ENCODE results near the gene DIPK1B. TPM values are rescaled to one million over a fixed set of nuclear protein-coding genes. Genes with fewer than 3 reads are reported as not detected.

Gene DIPK1B
- polyA plus RNA-seq, 3 donors, result 0.10 TPM; not detected in 2

- Histone ChIP-seq H3K4me2 (replicated peaks; ENCODE audit: extremely low read depth, low read length, poor library complexity, severe bottlenecking) (no peak overlapping the region), H3K36me3 (replicated peaks in 1 of 2; ENCODE audit: control insufficient read depth in 1 of 2, insufficient read depth in 2 of 2, low read length in 2 of 2) (no peaks in the 10 kb centered on the region), H3K9me3 (replicated peaks in 1 of 2; ENCODE audit: control insufficient read depth in 1 of 2, insufficient read depth in 1 of 2, low read length in 2 of 2) (no peaks in the 10 kb centered on the region), H3K9ac (ENCODE audit: insufficient read depth, low read length, poor library complexity, severe bottlenecking) (no peak overlapping the region), H3K4me1 (ENCODE audit: control insufficient read depth in 1 of 2, insufficient read depth in 2 of 2, low read length in 2 of 2) (peaks cover 10 to 15% of the 10 kb centered on the region in 2 donors), H3K4me3 (replicated peaks in 1 of 3; ENCODE audit: low read depth in 2 of 3, low read length in 3 of 3) (no peak overlapping the region), H3K27me3 (ENCODE audit: control insufficient read depth in 2 of 2, insufficient read depth in 2 of 2, low read length in 2 of 2) (peaks cover 0 to 9% of the 10 kb centered on the region in 2 donors), H3K79me2 (ENCODE audit: insufficient read depth, low read length) (peaks cover 20% of the 10 kb centered on the region), H4K20me1 (ENCODE audit: insufficient read depth, low read length) (peaks cover 3% of the 10 kb centered on the region), H2AFZ (ENCODE audit: insufficient read depth, low read depth, low read length, poor library complexity, severe bottlenecking) (no peak overlapping the region), H3K27ac (ENCODE audit: low read depth in 1 of 2, low read length in 2 of 2) (no peak overlapping the region)
- no peak overlapping the region for H3K4me3 Mint-ChIP-seq
- TF ChIP-seq CTCF (IDR thresholded peaks at IDR 0.05), result no peak
- no peak for DNase-seq
- 88% methylated on average over 11 of the region's 16 CpGs for WGBS (ENCODE audit: insufficient coverage)
- H3K36me3 Mint-ChIP-seq, result no peaks in the 10 kb centered on the region
- intact Hi-C loops (cut with micrococcal nuclease), result no loop called here
- H3K4me1 Mint-ChIP-seq, result peaks cover 9% of the 10 kb centered on the region
- peaks cover 8 to 12% (median 10%) of the 10 kb centered on the region in 3 donors for H3K27me3 Mint-ChIP-seq (ENCODE audit: low read depth in 3 of 3)
- no peak overlapping the region for H3K27ac Mint-ChIP-seq
- H3K9me3 Mint-ChIP-seq, result peaks cover 0 to 2% (median 0%) of the 10 kb centered on the region in 7 donors
Observed at GRCh38 chr9:136732444-136733178, 20.2 kb downstream of the DIPK1B start.

GRCh38 chr9:136733611-136734010 lies 21.2 kb downstream of the DIPK1B start:
- Mint-ChIP-seq H3K36me3 (no peaks in the 10 kb centered on the region), H3K27me3 (ENCODE audit: low read depth in 3 of 3) (peaks cover 8 to 12% (median 10%) of the 10 kb centered on the region in 3 donors), H3K4me3 (no peak overlapping the region), H3K4me1 (peaks cover 9% of the 10 kb centered on the region), H3K9me3 (peaks cover 0 to 3% (median 0%) of the 10 kb centered on the region in 7 donors), H3K27ac (peak overlapping the region in 1 of 7 donors; percentile 3)
- Histone ChIP-seq H3K9ac (ENCODE audit: insufficient read depth, low read length, poor library complexity, severe bottlenecking) (no peak overlapping the region), H3K4me2 (replicated peaks; ENCODE audit: extremely low read depth, low read length, poor library complexity, severe bottlenecking) (no peak overlapping the region), H2AFZ (ENCODE audit: insufficient read depth, low read depth, low read length, poor library complexity, severe bottlenecking) (no peak overlapping the region), H3K36me3 (replicated peaks in 1 of 2; ENCODE audit: control insufficient read depth in 1 of 2, insufficient read depth in 2 of 2, low read length in 2 of 2) (no peaks in the 10 kb centered on the region), H3K27ac (ENCODE audit: low read depth in 1 of 2, low read length in 2 of 2) (no peak overlapping the region), H3K79me2 (ENCODE audit: insufficient read depth, low read length) (peaks cover 13% of the 10 kb centered on the region), H3K27me3 (ENCODE audit: control insufficient read depth in 2 of 2, insufficient read depth in 2 of 2, low read length in 2 of 2) (peaks cover 0 to 9% of the 10 kb centered on the region in 2 donors), H3K4me3 (replicated peaks in 1 of 3; ENCODE audit: low read depth in 2 of 3, low read length in 3 of 3) (no peak overlapping the region), H3K9me3 (replicated peaks in 1 of 2; ENCODE audit: control insufficient read depth in 1 of 2, insufficient read depth in 1 of 2, low read length in 2 of 2) (no peaks in the 10 kb centered on the region), H3K4me1 (ENCODE audit: control insufficient read depth in 1 of 2, insufficient read depth in 2 of 2, low read length in 2 of 2) (peaks cover 8 to 9% of the 10 kb centered on the region in 2 donors), H4K20me1 (ENCODE audit: insufficient read depth, low read length) (no peaks in the 10 kb centered on the region)
- DNase-seq, result no peak
- TF ChIP-seq CTCF (IDR thresholded peaks at IDR 0.05), result no peak
- WGBS (ENCODE audit: insufficient coverage), result 96% methylated on average over 11 of the region's 12 CpGs
- intact Hi-C loops (cut with micrococcal nuclease), result no loop called here

All from CD14-positive monocyte (primary cell).